Uterus (tissue), 2 donors: Measurements from ENCODE around the gene MKLN1.

ENCODE experiments used
- CTCF ChIP-seq, 4 experiments: fragments of 200-600 bp in 2 of 4; fragments of 450-650 bp in 2 of 4; sonication (generic) in 2 of 4; IDR thresholded peaks; one replicate each; pipeline ENCODE4 v1.5.1; 2016 to 2019; ENCODE audit warnings: antibody characterized with exemption in 4 of 4, mild to moderate bottlenecking in 2 of 4, moderate library complexity in 1 of 4
- POLR2A ChIP-seq, 2 donors: fragments of 450-650 bp; IDR thresholded peaks; one replicate each; pipeline ENCODE4 v1.6.1; 2016; ENCODE audit warnings: antibody characterized with exemption in 2 of 2, mild to moderate bottlenecking in 1 of 2, moderate library complexity in 1 of 2

GRCh38 chr7:131341690-131342089, 14.0 kb downstream of the MKLN1 start:
- no peak for TF ChIP-seq CTCF (IDR thresholded peaks at IDR 0.05)
- no peak for TF ChIP-seq POLR2A (IDR thresholded peaks at IDR 0.05)
